HepG2 (cell line): ENCODE results near the gene TGM3. TPM values are rescaled to one million over a fixed set of nuclear protein-coding genes. Genes with fewer than 3 reads are reported as not detected.

ENCODE experiments used
- ATAC-seq: fragments of 200-7000 bp; cut with Tn5 transposase; 3 replicates; pipeline ENCODE4 v1.9.1; 2020; ENCODE audit warnings: mild to moderate bottlenecking, moderate library complexity
- BruUV-seq: library from RNA; stranded (reverse); fragments of 400-500 nt; replicated peaks from 2 replicates; lab custom pipeline; 2021; lab: Mats Ljungman, UMichigan
- CTCF ChIA-PET: fragments of 300-600 bp; formaldehyde crosslinking; extraction: SDS; loops from one replicate; lab custom pipeline; 2021; ENCODE audit warnings: low total read pairs, inconsistent platforms, low intra/inter-chr PET ratio; lab: Yijun Ruan, JAX
- POLR2A ChIA-PET: fragments of 350-600 bp; sonication (Branson Sonifier 250); formaldehyde crosslinking; loops from one replicate; lab custom pipeline; 2020; ENCODE audit warnings: antibody characterized with exemption, inconsistent platforms; lab: Yijun Ruan, JAX
- DNase-seq: peaks from one replicate; pipeline ENCODE4 v3.0.0-alpha.2; 2015; ENCODE audit warnings: low spot score
- FAIRE-seq: peaks from 3 replicates; lab custom pipeline; 2011; peaks lifted over from hg19 to GRCh38; lab: Jason Lieb, UNC
- H2AFZ ChIP-seq: one replicate; pipeline ENCODE4 v1.6.1; 2011; ENCODE audit warnings: low read length, inconsistent platforms
- H3K27ac ChIP-seq: fragments of 300-600 bp; 3 replicates; pipeline ENCODE4 v1.8.0; 2011; ENCODE audit warnings: mixed run types, mild to moderate bottlenecking, mixed read lengths, low read length, inconsistent platforms; ENCODE audit not compliant: insufficient read depth; ENCODE audit errors: extremely low read length
- H3K27me3 ChIP-seq, 2 experiments: fragments of 200-600 bp in 1 of 2; 2 replicates in 1 of 2; 3 replicates in 1 of 2; pipeline versions ENCODE4 v1.6.0 to v1.8.0; 2011; ENCODE audit warnings: low read length in 2 of 2, mild to moderate bottlenecking in 2 of 2, moderate library complexity in 2 of 2, inconsistent platforms in 1 of 2; ENCODE audit not compliant: insufficient read depth in 2 of 2, control insufficient read depth in 1 of 2
- H3K36me3 ChIP-seq, 2 experiments: fragments of 200-600 bp in 1 of 2; replicated peaks in 1 of 2; 2 replicates in 1 of 2; 3 replicates in 1 of 2; pipeline versions ENCODE4 v1.5.1 to v1.8.0; 2011; ENCODE audit warnings: low read length in 2 of 2, inconsistent platforms in 1 of 2; ENCODE audit not compliant: insufficient read depth in 2 of 2, control insufficient read depth in 1 of 2
- H3K4me1 ChIP-seq: 2 replicates; pipeline ENCODE4 v1.5.1; 2012; ENCODE audit warnings: low read length, inconsistent platforms; ENCODE audit not compliant: insufficient read depth
- H3K4me2 ChIP-seq: 2 replicates; pipeline ENCODE4 v1.6.0; 2011; ENCODE audit warnings: low read depth, low read length, inconsistent platforms
- H3K4me3 ChIP-seq, 3 experiments: fragments of 200-600 bp in 1 of 3; sonication (generic), shearing (Covaris generic) in 1 of 3; replicated peaks in 1 of 3; 2 replicates each; pipeline ENCODE4 v1.5.1; 2011 to 2016; ENCODE audit warnings: low read length in 3 of 3, inconsistent platforms in 2 of 3, low read depth in 2 of 3, mild to moderate bottlenecking in 2 of 3, control low read depth in 1 of 3, mixed read lengths in 1 of 3; ENCODE audit not compliant: insufficient read depth in 1 of 3
- H3K79me2 ChIP-seq: one replicate; pipeline ENCODE4 v1.6.1; 2011; ENCODE audit warnings: low read length, inconsistent platforms; ENCODE audit not compliant: insufficient read depth
- H3K9ac ChIP-seq: 2 replicates; pipeline ENCODE4 v1.6.0; 2011; ENCODE audit warnings: mild to moderate bottlenecking, low read depth, low read length, inconsistent platforms; ENCODE audit not compliant: insufficient read depth
- H3K9me3 ChIP-seq: 2 replicates; pipeline ENCODE4 v1.5.1; 2012; ENCODE audit warnings: mild to moderate bottlenecking, low read length
- H4K20me1 ChIP-seq: 2 replicates; pipeline ENCODE4 v1.6.0; 2011; ENCODE audit warnings: inconsistent platforms, mild to moderate bottlenecking, low read length, moderate library complexity; ENCODE audit not compliant: insufficient read depth
- ATF4 ChIP-seq, 2 experiments: fragments of 450-650 bp in 1 of 2; sonication (generic) in 1 of 2; formaldehyde crosslinking; IDR thresholded peaks; 2 replicates each; pipeline versions ENCODE4 v1.5.0 to v1.8.0; 2020 to 2022; ENCODE audit warnings: mild to moderate bottlenecking in 1 of 2, missing genetic modification reagents in 1 of 2
- CAMTA2 ChIP-seq: sonication (generic); formaldehyde crosslinking; IDR thresholded peaks from 2 replicates; pipeline ENCODE4 v1.4.0; 2020; ENCODE audit warnings: mild to moderate bottlenecking, missing genetic modification reagents, borderline replicate concordance
- CC2D1A ChIP-seq: sonication (generic); formaldehyde crosslinking; IDR thresholded peaks from 2 replicates; pipeline ENCODE4 v1.8.1; 2023; ENCODE audit warnings: mild to moderate bottlenecking, missing genetic modification reagents
- GATA4 ChIP-seq: sonication (generic); IDR thresholded peaks from 2 replicates; pipeline ENCODE4 v1.6.1; 2016; ENCODE audit warnings: antibody characterized with exemption, low read depth, borderline replicate concordance
- SRSF9 ChIP-seq: fragments of 200-400 bp; formaldehyde crosslinking; IDR thresholded peaks from 2 replicates; pipeline ENCODE4 v1.6.1; 2018; ENCODE audit warnings: borderline replicate concordance, mild to moderate bottlenecking, low read depth, low read length; ENCODE audit not compliant: insufficient read depth, poor library complexity, severe bottlenecking
- TBL1XR1 ChIP-seq: fragments of 150-350 bp; IDR thresholded peaks from 2 replicates; pipeline ENCODE4 v1.6.1; 2014; ENCODE audit warnings: borderline replicate concordance, low read length; ENCODE audit not compliant: partially characterized antibody
- ZNF10 ChIP-seq: sonication (generic); formaldehyde crosslinking; IDR thresholded peaks from 2 replicates; pipeline ENCODE4 v1.4.0; 2020; ENCODE audit warnings: mild to moderate bottlenecking, low read depth, missing genetic modification reagents, borderline replicate concordance
- in situ Hi-C: cut with HindIII; loops from 2 replicates; pipeline ENCODE4 v1.10.0; 2017; ENCODE audit warnings: low pct_unique_long_range_greater_than_20kb; ENCODE audit not compliant: extremely low pct_ligation_motif_present
- intact Hi-C: fragments of 100-400 bp; cut with micrococcal nuclease; formaldehyde crosslinking; loops from one replicate; pipeline ENCODE4 v1.10.0; 2022; ENCODE audit not compliant: unreplicated experiment
- polyA plus RNA-seq, 8 experiments: library from polyadenylated mRNA; depleted of rRNA in 3 of 8; stranded (reverse) in 7 of 8; unstranded in 1 of 8; fragments of >200 nt; fragmentation: Illumina TruSeq in 4 of 8; extraction: Trizol in 4 of 8; gene quantifications; 2 replicates each; pipeline versions ENCODE4 v1.2.1 to v1.2.3, GENCODE V29; 2011 to 2016; ENCODE audit warnings: low read depth in 4 of 8, missing spikeins in 1 of 8, mixed read lengths in 1 of 8; ENCODE audit not compliant: insufficient read depth in 1 of 8
- total RNA-seq, 5 experiments: library from RNA; depleted of rRNA; stranded (reverse); fragments of >200 nt; fragmentation: Illumina TruSeq; extraction: Trizol; gene quantifications; 2 replicates each; pipeline ENCODE4 v1.2.3, GENCODE V29; 2016; ENCODE audit warnings: low read depth in 1 of 5
- TF ChIP-seq, protein P1 (sequence below): IDR thresholded peaks from 2 replicates; pipeline ENCODE4 v1.6.1; 2016; ENCODE audit warnings: missing genetic modification reagents, missing compliant biosample characterization
- TF ChIP-seq, protein P2 (sequence below): sonication (generic); formaldehyde crosslinking; IDR thresholded peaks from 2 replicates; pipeline ENCODE4 v1.4.0; 2020; ENCODE audit warnings: missing genetic modification reagents
- TF ChIP-seq, protein P3 (sequence below): fragments of 450-650 bp; IDR thresholded peaks from 2 replicates; pipeline ENCODE4 v1.6.1; 2017; ENCODE audit warnings: mild to moderate bottlenecking

The TGM3 gene
- total and polyA plus RNA-seq, 2 of the 13 experiments (the other 11 are each of a cell fraction or from before 2014, with no cell fraction given): not detected

DNA sequence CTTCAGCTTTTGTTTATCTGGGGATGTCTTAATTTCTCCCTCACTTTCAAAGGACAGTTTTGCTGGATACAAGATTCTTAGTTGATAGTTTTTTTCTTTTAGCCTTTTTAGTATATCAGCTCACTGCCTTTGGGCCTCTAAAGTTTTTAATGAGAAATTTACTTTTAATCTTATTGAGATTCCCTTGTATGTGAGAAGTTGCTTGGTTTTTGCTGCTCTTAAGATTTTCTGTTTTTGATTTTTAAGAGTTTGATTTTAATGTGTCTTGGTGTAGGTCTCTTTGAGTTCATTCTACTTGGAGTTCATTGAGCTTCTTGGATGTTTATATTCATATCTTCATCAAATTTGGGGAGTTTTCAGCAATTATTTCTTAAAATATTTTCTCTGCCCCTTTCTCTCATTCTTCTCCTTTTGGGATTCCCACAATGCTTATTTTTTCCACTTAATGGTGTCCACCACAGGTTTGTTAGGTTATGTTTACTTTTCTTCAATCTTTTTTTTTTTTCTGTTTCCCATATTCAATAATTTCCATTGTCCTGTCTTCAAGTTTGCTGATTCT lies 65.3 kb downstream of the TGM3 start:
- CTCF ChIA-PET: no interaction called here
- Histone ChIP-seq H3K9me3 (peaks cover 11% of the 10 kb centered on the region; the same call in 1 of the 2 replicates), H3K79me2 (no peaks in the 10 kb centered on the region), H3K27me3 (no peaks in the 10 kb centered on the region), H3K4me3 (no peak overlapping the region), H3K27ac (no peak overlapping the region), H3K4me2 (no peak overlapping the region), H4K20me1 (no peaks in the 10 kb centered on the region), H3K36me3 (no peaks in the 10 kb centered on the region), H3K4me1 (no peaks in the 10 kb centered on the region), H2AFZ (no peak overlapping the region), H3K9ac (no peak overlapping the region)
- no TSS peak for BruUV-seq
- DNase-seq (no peak), ATAC-seq (no peak), FAIRE-seq (no peak)
- in situ Hi-C loops (no loop called here), intact Hi-C loops (no loop called here)
- POLR2A ChIA-PET: no interaction called here
- TF ChIP-seq CC2D1A (no peak), CAMTA2 (CRISPR knock-in tag) (no peak), TBL1XR1 (no peak), ATF4 (CRISPR knock-in tag; IDR thresholded peaks at IDR 0.05) (no peak), SRSF9 (no peak), GATA4 (no peak), ZNF10 (no peak)
- TF ChIP-seq, protein P1, sequence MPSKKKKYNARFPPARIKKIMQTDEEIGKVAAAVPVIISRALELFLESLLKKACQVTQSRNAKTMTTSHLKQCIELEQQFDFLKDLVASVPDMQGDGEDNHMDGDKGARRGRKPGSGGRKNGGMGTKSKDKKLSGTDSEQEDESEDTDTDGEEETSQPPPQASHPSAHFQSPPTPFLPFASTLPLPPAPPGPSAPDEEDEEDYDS (CRISPR knock-in tag): no peak
- TF ChIP-seq, protein P2, sequence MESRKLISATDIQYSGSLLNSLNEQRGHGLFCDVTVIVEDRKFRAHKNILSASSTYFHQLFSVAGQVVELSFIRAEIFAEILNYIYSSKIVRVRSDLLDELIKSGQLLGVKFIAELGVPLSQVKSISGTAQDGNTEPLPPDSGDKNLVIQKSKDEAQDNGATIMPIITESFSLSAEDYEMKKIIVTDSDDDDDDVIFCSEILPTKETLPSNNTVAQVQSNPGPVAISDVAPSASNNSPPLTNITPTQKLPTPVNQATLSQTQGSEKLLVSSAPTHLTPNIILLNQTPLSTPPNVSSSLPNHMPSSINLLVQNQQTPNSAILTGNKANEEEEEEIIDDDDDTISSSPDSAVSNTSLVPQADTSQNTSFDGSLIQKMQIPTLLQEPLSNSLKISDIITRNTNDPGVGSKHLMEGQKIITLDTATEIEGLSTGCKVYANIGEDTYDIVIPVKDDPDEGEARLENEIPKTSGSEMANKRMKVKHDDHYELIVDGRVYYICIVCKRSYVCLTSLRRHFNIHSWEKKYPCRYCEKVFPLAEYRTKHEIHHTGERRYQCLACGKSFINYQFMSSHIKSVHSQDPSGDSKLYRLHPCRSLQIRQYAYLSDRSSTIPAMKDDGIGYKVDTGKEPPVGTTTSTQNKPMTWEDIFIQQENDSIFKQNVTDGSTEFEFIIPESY (CRISPR knock-in tag): no peak
- TF ChIP-seq, protein P3, sequence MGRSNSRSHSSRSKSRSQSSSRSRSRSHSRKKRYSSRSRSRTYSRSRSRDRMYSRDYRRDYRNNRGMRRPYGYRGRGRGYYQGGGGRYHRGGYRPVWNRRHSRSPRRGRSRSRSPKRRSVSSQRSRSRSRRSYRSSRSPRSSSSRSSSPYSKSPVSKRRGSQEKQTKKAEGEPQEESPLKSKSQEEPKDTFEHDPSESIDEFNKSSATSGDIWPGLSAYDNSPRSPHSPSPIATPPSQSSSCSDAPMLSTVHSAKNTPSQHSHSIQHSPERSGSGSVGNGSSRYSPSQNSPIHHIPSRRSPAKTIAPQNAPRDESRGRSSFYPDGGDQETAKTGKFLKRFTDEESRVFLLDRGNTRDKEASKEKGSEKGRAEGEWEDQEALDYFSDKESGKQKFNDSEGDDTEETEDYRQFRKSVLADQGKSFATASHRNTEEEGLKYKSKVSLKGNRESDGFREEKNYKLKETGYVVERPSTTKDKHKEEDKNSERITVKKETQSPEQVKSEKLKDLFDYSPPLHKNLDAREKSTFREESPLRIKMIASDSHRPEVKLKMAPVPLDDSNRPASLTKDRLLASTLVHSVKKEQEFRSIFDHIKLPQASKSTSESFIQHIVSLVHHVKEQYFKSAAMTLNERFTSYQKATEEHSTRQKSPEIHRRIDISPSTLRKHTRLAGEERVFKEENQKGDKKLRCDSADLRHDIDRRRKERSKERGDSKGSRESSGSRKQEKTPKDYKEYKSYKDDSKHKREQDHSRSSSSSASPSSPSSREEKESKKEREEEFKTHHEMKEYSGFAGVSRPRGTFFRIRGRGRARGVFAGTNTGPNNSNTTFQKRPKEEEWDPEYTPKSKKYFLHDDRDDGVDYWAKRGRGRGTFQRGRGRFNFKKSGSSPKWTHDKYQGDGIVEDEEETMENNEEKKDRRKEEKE: no peak
